Upper lobe of left lung (tissue), 6 donors: ENCODE data around the gene UGT2A1. TPM values are rescaled to one million over a fixed set of nuclear protein-coding genes. Genes with fewer than 3 reads are reported as not detected.

Experiments
- ATAC-seq, 2 donors: fragments of 200-7000 bp; cut with Tn5 transposase; one replicate each; pipeline ENCODE4 v1.9.1; 2022; ENCODE audit warnings: mild to moderate bottlenecking in 2 of 2, moderate library complexity in 2 of 2; ENCODE audit not compliant: low FRiP score in 2 of 2
- DNase-seq, 2 donors: peaks; one replicate each; pipeline ENCODE4 v3.0.0-alpha.2; 2019 to 2020
- H3K27ac ChIP-seq, 4 donors: fragments of 200-600 bp; sonication (generic); one replicate each; pipeline ENCODE4 v1.5.1; 2016 to 2019
- H3K27me3 ChIP-seq, 4 donors: fragments of 200-600 bp; sonication (generic); one replicate each; pipeline ENCODE4 v1.5.1; 2017 to 2019
- H3K36me3 ChIP-seq, 4 donors: fragments of 200-600 bp; sonication (generic); one replicate each; pipeline ENCODE4 v1.5.1; 2016 to 2019
- H3K4me1 ChIP-seq, 4 donors: fragments of 200-600 bp; sonication (generic); one replicate each; pipeline ENCODE4 v1.5.1; 2018 to 2019
- H3K4me3 ChIP-seq, 4 donors: fragments of 200-600 bp; sonication (generic); one replicate each; pipeline ENCODE4 v1.5.1; 2017 to 2019; ENCODE audit warnings: mild to moderate bottlenecking in 2 of 4, moderate library complexity in 1 of 4
- H3K9me3 ChIP-seq, 4 donors: fragments of 200-600 bp; sonication (generic); one replicate each; pipeline ENCODE4 v1.5.1; 2018 to 2019
- EP300 ChIP-seq, 4 donors: sonication (generic); formaldehyde crosslinking; IDR thresholded peaks; one replicate each; pipeline ENCODE4 v1.5.1; 2017; ENCODE audit warnings: antibody characterized with exemption in 4 of 4, control low read depth in 2 of 4
- POLR2A ChIP-seq, 4 donors: fragments of 450-650 bp; IDR thresholded peaks; one replicate each; pipeline ENCODE4 v1.5.1; 2016 to 2017; ENCODE audit warnings: antibody characterized with exemption in 4 of 4, mild to moderate bottlenecking in 2 of 4
- POLR2AphosphoS5 ChIP-seq, 2 donors: sonication (generic); formaldehyde crosslinking; IDR thresholded peaks; one replicate each; pipeline ENCODE4 v1.5.1; 2017; ENCODE audit warnings: antibody characterized with exemption in 2 of 2
- WGBS, 2 donors: methylation state at CpG; one replicate each; pipeline ENCODE4 v1.1.5; 2017 to 2018; 5-methylcytosine and 5-hydroxymethylcytosine counted together
- total RNA-seq, 6 donors: library from RNA; depleted of rRNA in 4 of 6; stranded (reverse); fragments of >200 nt in 4 of 6; gene quantifications; one replicate each; pipeline versions ENCODE4 v1.1.0 to v1.2.1, GENCODE V29; 2016 to 2021
- TF ChIP-seq, protein P1 (sequence below), 6 experiments: fragments of 450-650 bp in 4 of 6; fragments of 200-600 bp in 2 of 6; sonication (generic) in 2 of 6; IDR thresholded peaks; one replicate each; pipeline ENCODE4 v1.5.1; 2016 to 2019; ENCODE audit warnings: antibody characterized with exemption in 6 of 6
- donor health status: DM: no; HTN: no; CAD: no; lungs with moderate emphysema.
- donor health status: DM: no; HTN: yes; CAD: no; lungs with severe emphysema.

Gene UGT2A1
- total RNA-seq, 6 donors from 2014 or later: 0.59 TPM; not detected in 5

DNA sequence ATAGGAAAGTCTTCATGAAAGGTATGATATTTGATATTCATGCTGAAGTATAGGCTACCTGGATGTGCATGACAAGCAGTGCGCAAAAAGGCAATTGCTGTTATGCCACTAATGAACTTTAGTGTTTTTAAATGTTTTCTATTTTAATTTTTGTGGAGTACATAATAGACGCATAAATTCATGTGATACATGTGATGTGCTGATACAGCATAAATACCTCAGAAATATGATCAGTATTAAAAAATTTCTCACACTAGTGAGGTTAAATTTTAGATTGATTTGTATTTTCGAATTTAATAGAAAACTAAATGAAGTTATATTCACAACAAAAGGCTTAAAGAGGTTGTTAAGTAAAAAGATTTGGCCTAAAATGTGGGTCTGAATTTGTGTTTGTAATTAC is 2.2 kb downstream of the UGT2A1 start:
- H3K27me3 ChIP-seq: no peaks in the 10 kb centered on the region
- no peak overlapping the region for H3K27ac ChIP-seq
- ATAC-seq (no peak), DNase-seq (no peak)
- WGBS, 2 donors: 55 to 74% methylated on average over 3 of the region's 3 CpGs
- H3K9me3 ChIP-seq: no peaks in the 10 kb centered on the region
- TF ChIP-seq, protein P1, sequence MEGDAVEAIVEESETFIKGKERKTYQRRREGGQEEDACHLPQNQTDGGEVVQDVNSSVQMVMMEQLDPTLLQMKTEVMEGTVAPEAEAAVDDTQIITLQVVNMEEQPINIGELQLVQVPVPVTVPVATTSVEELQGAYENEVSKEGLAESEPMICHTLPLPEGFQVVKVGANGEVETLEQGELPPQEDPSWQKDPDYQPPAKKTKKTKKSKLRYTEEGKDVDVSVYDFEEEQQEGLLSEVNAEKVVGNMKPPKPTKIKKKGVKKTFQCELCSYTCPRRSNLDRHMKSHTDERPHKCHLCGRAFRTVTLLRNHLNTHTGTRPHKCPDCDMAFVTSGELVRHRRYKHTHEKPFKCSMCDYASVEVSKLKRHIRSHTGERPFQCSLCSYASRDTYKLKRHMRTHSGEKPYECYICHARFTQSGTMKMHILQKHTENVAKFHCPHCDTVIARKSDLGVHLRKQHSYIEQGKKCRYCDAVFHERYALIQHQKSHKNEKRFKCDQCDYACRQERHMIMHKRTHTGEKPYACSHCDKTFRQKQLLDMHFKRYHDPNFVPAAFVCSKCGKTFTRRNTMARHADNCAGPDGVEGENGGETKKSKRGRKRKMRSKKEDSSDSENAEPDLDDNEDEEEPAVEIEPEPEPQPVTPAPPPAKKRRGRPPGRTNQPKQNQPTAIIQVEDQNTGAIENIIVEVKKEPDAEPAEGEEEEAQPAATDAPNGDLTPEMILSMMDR (IDR thresholded peaks at IDR 0.05): no peak
- no peak for TF ChIP-seq EP300 (IDR thresholded peaks at IDR 0.05)
- no peak for TF ChIP-seq POLR2AphosphoS5 (IDR thresholded peaks at IDR 0.05)
- no peak for TF ChIP-seq POLR2A (IDR thresholded peaks at IDR 0.05)
- H3K4me1 ChIP-seq: no peaks in the 10 kb centered on the region
- no peak overlapping the region for H3K4me3 ChIP-seq
- no peaks in the 10 kb centered on the region for H3K36me3 ChIP-seq

DNA sequence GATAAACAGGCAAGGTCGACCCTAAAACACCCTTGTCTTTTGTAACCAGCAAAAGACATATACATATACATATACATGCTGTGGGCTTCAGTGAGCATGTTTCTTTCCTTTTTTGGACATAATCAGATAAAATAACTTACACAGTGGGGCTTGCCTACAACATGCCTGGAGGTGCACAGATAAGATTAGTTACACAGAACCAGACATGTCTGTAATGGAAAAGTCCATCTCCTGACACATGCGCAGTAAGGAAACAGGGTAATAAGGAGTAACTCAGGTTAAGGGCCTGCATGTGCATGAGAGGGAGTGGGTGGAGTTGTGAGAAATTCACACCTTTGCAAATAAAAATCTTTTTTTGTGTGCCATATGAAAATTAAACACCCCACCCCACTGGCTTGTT is 3.4 kb downstream of the UGT2A1 start:
- Histone ChIP-seq H3K27ac (no peak overlapping the region), H3K4me3 (no peak overlapping the region), H3K4me1 (no peaks in the 10 kb centered on the region), H3K27me3 (no peaks in the 10 kb centered on the region), H3K9me3 (no peaks in the 10 kb centered on the region), H3K36me3 (no peaks in the 10 kb centered on the region)
- ATAC-seq (no peak), DNase-seq (no peak)
- TF ChIP-seq, protein P1 (IDR thresholded peaks at IDR 0.05): no peak
- TF ChIP-seq POLR2AphosphoS5 (IDR thresholded peaks at IDR 0.05) (no peak), POLR2A (IDR thresholded peaks at IDR 0.05) (no peak), EP300 (IDR thresholded peaks at IDR 0.05) (no peak)
- 70 to 73% methylated on average over 2 of the region's 2 CpGs for WGBS, 2 donors

DNA sequence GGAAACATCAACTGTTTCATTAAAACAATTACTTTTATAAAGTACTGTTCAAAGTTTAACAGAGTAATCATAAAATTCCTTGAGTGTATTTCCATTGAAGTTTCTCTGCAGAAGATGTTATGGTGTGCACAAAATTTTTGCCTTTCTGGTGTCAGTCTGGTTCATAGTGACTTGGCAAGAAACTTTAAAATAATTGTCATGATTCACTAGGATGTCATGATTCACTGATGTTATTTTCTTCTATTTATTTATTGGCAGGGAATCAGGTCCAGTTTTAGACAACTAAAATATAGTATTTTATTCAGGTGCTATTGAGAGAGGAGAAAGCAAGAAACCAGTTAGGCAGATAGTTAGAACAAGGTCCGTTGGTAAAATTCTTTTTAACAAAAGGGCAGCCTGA is 3.8 kb downstream of the UGT2A1 start:
- WGBS, 2 donors: 37 to 52% methylated on average over 1 of the region's 1 CpG
- no peaks in the 10 kb centered on the region for H3K9me3 ChIP-seq
- no peak for DNase-seq
- ATAC-seq: no peak
- no peaks in the 10 kb centered on the region for H3K4me1 ChIP-seq
- no peaks in the 10 kb centered on the region for H3K27me3 ChIP-seq
- no peak for TF ChIP-seq POLR2AphosphoS5 (IDR thresholded peaks at IDR 0.05)
- TF ChIP-seq, protein P1 (IDR thresholded peaks at IDR 0.05): no peak
- no peak for TF ChIP-seq POLR2A (IDR thresholded peaks at IDR 0.05)
- no peak for TF ChIP-seq EP300 (IDR thresholded peaks at IDR 0.05)
- H3K27ac ChIP-seq: no peak overlapping the region
- no peaks in the 10 kb centered on the region for H3K36me3 ChIP-seq
- no peak overlapping the region for H3K4me3 ChIP-seq

GRCh38 chr4:69642961-69643360 is 10.1 kb downstream of the UGT2A1 start:
- Histone ChIP-seq H3K9me3 (no peaks in the 10 kb centered on the region), H3K36me3 (no peaks in the 10 kb centered on the region), H3K4me3 (no peak overlapping the region), H3K4me1 (no peaks in the 10 kb centered on the region), H3K27ac (no peak overlapping the region), H3K27me3 (no peaks in the 10 kb centered on the region)
- no peak for TF ChIP-seq POLR2AphosphoS5 (IDR thresholded peaks at IDR 0.05)
- TF ChIP-seq, protein P1 (IDR thresholded peaks at IDR 0.05): no peak
- TF ChIP-seq POLR2A (IDR thresholded peaks at IDR 0.05): no peak
- TF ChIP-seq EP300 (IDR thresholded peaks at IDR 0.05): no peak
- 79 to 82% methylated on average over 2 of the region's 2 CpGs for WGBS, 2 donors
- DNase-seq (no peak), ATAC-seq (no peak)

GRCh38 chr4:69640289-69640688 is 12.8 kb downstream of the UGT2A1 start:
- DNase-seq (no peak), ATAC-seq (no peak)
- Histone ChIP-seq H3K4me1 (no peaks in the 10 kb centered on the region), H3K9me3 (no peaks in the 10 kb centered on the region), H3K36me3 (no peaks in the 10 kb centered on the region), H3K27me3 (no peaks in the 10 kb centered on the region), H3K4me3 (no peak overlapping the region), H3K27ac (no peak overlapping the region)
- WGBS, 2 donors: 94 to 95% methylated on average over 2 of the region's 2 CpGs
- TF ChIP-seq POLR2AphosphoS5 (IDR thresholded peaks at IDR 0.05): no peak
- TF ChIP-seq EP300 (IDR thresholded peaks at IDR 0.05): no peak
- TF ChIP-seq, protein P1 (IDR thresholded peaks at IDR 0.05): no peak
